Osteoblast (primary cell): ENCODE data around the gene C8G. TPM values are rescaled to one million over a fixed set of nuclear protein-coding genes. Genes with fewer than 3 reads are reported as not detected.
A peak's percentile ranks its signal among the peaks of the same experiment; 100 is the strongest.

Source experiments
- DNase-seq: peaks from one replicate; pipeline ENCODE4 v3.0.0; 2011; ENCODE audit warnings: low spot score, mixed read lengths; ENCODE audit not compliant: insufficient read length; ENCODE audit errors: missing footprints
- H2AFZ ChIP-seq: 2 replicates; pipeline ENCODE4 v1.6.0; 2011; ENCODE audit warnings: mild to moderate bottlenecking, low read length
- H3K27ac ChIP-seq: 2 replicates; pipeline ENCODE4 v1.5.1; 2011; ENCODE audit warnings: mild to moderate bottlenecking, low read depth, low read length, moderate library complexity
- H3K27me3 ChIP-seq: 2 replicates; pipeline ENCODE4 v1.6.0; 2012; ENCODE audit warnings: mild to moderate bottlenecking, control low read depth, inconsistent platforms, low read length, moderate library complexity; ENCODE audit not compliant: insufficient read depth
- H3K36me3 ChIP-seq: 2 replicates; pipeline ENCODE4 v1.5.1; 2011; ENCODE audit warnings: mild to moderate bottlenecking, low read length, control low read depth, moderate library complexity; ENCODE audit not compliant: insufficient read depth
- H3K4me1 ChIP-seq: 2 replicates; pipeline ENCODE4 v1.5.1; 2011; ENCODE audit warnings: mild to moderate bottlenecking, low read length, control low read depth, moderate library complexity; ENCODE audit not compliant: insufficient read depth
- H3K4me2 ChIP-seq: 2 replicates; pipeline ENCODE4 v1.6.0; 2011; ENCODE audit warnings: mild to moderate bottlenecking, low read length; ENCODE audit not compliant: insufficient read depth
- H3K4me3 ChIP-seq: fragments of 200-600 bp; sonication (generic); 3 replicates; pipeline ENCODE4 v1.5.1; 2012; ENCODE audit warnings: mild to moderate bottlenecking, low read length, inconsistent platforms; ENCODE audit not compliant: insufficient read depth
- H3K79me2 ChIP-seq: 2 replicates; pipeline ENCODE4 v1.6.0; 2012; ENCODE audit warnings: mild to moderate bottlenecking, low read length, control low read depth, inconsistent platforms; ENCODE audit not compliant: insufficient read depth
- H3K9me3 ChIP-seq: 2 replicates; pipeline ENCODE4 v1.5.1; 2011; ENCODE audit warnings: low read depth, low read length, control low read depth
- H4K20me1 ChIP-seq: 2 replicates; pipeline ENCODE4 v1.6.0; 2012; ENCODE audit warnings: mild to moderate bottlenecking, low read length, control low read depth; ENCODE audit not compliant: insufficient read depth
- total RNA-seq: library from RNA; depleted of rRNA; stranded (reverse); fragments of >200 nt; gene quantifications from 2 replicates; pipeline ENCODE4 v1.2.3, GENCODE V29; 2012
- TF ChIP-seq, protein P1 (sequence below): IDR thresholded peaks from 2 replicates; pipeline ENCODE4 v1.5.1; 2011; ENCODE audit warnings: mild to moderate bottlenecking, low read depth, low read length, moderate library complexity; ENCODE audit errors: extremely low read depth

The C8G gene
- total RNA-seq, 1 donor: not detected

- no peaks in the 10 kb centered on the region for H3K36me3 ChIP-seq
- no peak overlapping the region for H3K4me3 ChIP-seq
- DNase-seq: no peak
- no peak overlapping the region for H3K4me2 ChIP-seq
- no peak overlapping the region for H3K27ac ChIP-seq
- peaks cover 5% of the 10 kb centered on the region for H3K4me1 ChIP-seq
- H4K20me1 ChIP-seq: no peaks in the 10 kb centered on the region
- no peak overlapping the region for H2AFZ ChIP-seq
- H3K79me2 ChIP-seq: no peaks in the 10 kb centered on the region
- TF ChIP-seq, protein P1, sequence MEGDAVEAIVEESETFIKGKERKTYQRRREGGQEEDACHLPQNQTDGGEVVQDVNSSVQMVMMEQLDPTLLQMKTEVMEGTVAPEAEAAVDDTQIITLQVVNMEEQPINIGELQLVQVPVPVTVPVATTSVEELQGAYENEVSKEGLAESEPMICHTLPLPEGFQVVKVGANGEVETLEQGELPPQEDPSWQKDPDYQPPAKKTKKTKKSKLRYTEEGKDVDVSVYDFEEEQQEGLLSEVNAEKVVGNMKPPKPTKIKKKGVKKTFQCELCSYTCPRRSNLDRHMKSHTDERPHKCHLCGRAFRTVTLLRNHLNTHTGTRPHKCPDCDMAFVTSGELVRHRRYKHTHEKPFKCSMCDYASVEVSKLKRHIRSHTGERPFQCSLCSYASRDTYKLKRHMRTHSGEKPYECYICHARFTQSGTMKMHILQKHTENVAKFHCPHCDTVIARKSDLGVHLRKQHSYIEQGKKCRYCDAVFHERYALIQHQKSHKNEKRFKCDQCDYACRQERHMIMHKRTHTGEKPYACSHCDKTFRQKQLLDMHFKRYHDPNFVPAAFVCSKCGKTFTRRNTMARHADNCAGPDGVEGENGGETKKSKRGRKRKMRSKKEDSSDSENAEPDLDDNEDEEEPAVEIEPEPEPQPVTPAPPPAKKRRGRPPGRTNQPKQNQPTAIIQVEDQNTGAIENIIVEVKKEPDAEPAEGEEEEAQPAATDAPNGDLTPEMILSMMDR: no peak
- H3K9me3 ChIP-seq: no peaks in the 10 kb centered on the region
- H3K27me3 ChIP-seq: no peaks in the 10 kb centered on the region
These were observed 29.9 kb downstream of the C8G start for GRCh38 chr9:136974817-136975535.

DNA sequence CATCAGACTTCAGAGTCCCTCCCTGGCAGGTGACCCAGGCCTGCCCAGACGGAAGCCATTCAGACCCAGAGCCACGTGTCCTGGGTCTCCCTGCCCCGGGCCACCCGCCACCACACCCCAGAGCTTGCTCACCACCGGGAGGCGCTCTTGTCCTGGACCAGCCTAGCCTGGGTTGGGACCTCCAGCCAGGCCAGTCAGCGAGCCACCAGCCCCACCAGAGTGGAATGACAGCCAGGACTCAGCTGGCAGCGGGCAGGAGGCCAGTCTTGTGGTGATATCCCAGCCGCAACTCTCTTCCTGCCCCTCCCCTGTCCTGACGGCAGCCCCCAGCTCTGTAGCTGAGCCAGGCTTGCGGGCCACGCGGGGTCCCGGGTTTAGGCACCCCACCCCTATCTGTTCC lies 30.6 kb downstream of the C8G start:
- Histone ChIP-seq H3K9me3 (no peaks in the 10 kb centered on the region), H3K27ac (no peak overlapping the region), H3K4me1 (peaks cover 5% of the 10 kb centered on the region), H3K79me2 (no peaks in the 10 kb centered on the region), H3K36me3 (no peaks in the 10 kb centered on the region), H3K27me3 (no peaks in the 10 kb centered on the region), H4K20me1 (no peaks in the 10 kb centered on the region), H3K4me2 (no peak overlapping the region), H2AFZ (no peak overlapping the region), H3K4me3 (no peak overlapping the region)
- DNase-seq: peak; percentile 97
- TF ChIP-seq, protein P1: peak; percentile 30

GRCh38 chr9:136977223-136977622 lies 32.2 kb downstream of the C8G start, which contains the start of gene PTGDS:
TSS of gene PTGDS (plus strand) at chr9:136977504. CDS start at chr9:136977579, 75 bp downstream.
- H3K4me3 ChIP-seq: peak within 1 kb of the TSS; percentile 68
- no peaks in the 10 kb centered on the region for H3K36me3 ChIP-seq
- no peaks in the 10 kb centered on the region for H3K9me3 ChIP-seq
- H3K27ac ChIP-seq: no peak within 1 kb of the TSS
- DNase-seq: no peak
- H2AFZ ChIP-seq: peak within 1 kb of the TSS; percentile 74
- H3K27me3 ChIP-seq: no peaks in the 10 kb centered on the region
- H4K20me1 ChIP-seq: no peaks in the 10 kb centered on the region
- peaks cover 5% of the 10 kb centered on the region for H3K4me1 ChIP-seq
- no peaks in the 10 kb centered on the region for H3K79me2 ChIP-seq
- peak within 1 kb of the TSS; percentile 76 for H3K4me2 ChIP-seq
- TF ChIP-seq, protein P1: no peak

DNA sequence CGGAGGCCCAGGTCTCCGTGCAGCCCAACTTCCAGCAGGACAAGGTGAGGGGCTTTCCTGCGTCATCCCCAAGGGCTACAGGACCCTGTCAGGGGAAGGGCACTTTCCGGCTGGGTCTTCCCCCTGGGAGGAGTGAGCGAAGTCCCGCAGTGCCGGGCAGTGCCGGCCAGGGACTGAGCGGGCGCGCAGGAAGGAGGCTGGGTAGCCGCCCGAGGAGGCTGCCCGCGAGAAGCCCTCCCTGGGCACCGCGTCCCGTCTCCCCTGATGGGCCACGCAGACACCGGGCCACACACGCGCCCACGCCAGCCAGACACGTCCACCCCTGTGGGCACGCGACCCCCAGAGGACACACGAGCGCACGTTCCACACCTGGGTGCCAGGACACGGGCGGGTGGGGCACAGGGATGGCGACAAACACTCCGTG lies 32.6 kb downstream of the C8G start:
- TF ChIP-seq, protein P1: no peak
- H3K4me3 ChIP-seq: peak overlapping the region; percentile 68
- DNase-seq: no peak
- no peaks in the 10 kb centered on the region for H4K20me1 ChIP-seq
- H3K9me3 ChIP-seq: no peaks in the 10 kb centered on the region
- no peaks in the 10 kb centered on the region for H3K27me3 ChIP-seq
- H3K36me3 ChIP-seq: no peaks in the 10 kb centered on the region
- peak overlapping the region; percentile 74 for H2AFZ ChIP-seq
- no peak overlapping the region for H3K27ac ChIP-seq
- no peaks in the 10 kb centered on the region for H3K79me2 ChIP-seq
- peaks cover 5% of the 10 kb centered on the region for H3K4me1 ChIP-seq
- H3K4me2 ChIP-seq: peak overlapping the region; percentile 76
